ENCODE measurements around the gene SPATA33.

DNA sequence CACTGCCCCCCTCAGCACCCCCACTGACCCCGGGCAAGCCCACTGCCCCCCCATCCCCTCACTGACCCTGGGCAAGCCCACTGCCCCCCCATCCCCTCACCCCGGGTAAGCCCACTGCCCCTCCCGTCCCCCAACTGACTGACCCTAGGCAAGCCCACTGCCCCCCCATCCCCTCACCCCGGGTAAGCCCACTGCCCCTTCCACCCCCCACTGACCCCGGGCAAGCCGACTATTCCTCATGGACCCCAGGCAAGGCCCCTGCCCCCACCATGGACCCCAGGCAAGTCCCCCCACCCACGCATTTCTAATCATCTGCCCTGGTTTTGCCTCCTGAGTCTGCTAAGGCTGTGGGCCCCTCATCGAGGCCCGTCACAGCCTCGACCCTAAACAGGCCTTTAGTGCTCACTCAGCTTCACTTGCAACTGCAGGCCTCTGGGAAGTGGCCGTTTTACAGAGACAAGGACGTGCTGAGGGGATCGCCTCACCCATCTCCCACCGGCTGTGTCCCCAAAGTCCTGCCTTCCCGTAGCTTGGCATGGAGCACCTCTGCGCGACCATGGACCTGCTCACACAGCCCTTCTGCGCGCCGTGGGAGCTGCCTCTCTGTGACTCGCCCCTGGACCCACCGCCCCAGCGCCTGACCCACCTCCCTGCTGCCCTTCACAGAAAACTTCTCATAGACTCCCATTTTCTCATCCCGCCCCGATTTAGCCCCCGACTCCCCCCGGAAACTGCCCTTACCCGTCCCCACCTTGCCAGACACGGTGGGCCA is 59.5 kb downstream of the SPATA33 start:
- TF ChIP-seq EZH2 (IDR thresholded peaks at IDR 0.05; ENCODE audit: insufficient read depth, poor library complexity, severe bottlenecking) = no peak
- TF ChIP-seq EZH2phosphoT487 (IDR thresholded peaks at IDR 0.05; ENCODE audit: insufficient read depth, low read depth) = no peak

Measured in GM23248 (cell line).